ENCODE measurements around the gene SAMD11.
A peak's percentile ranks its signal among the peaks of the same experiment; 100 is the strongest.
"Not testable (repeated sequence)": the region's sequence is repeated elsewhere in the genome, so short reads cannot be mapped to it uniquely, and the experiment has no call there.

Gene SAMD11

GRCh38 chr1:978835-979743, 55.4 kb downstream of the SAMD11 start:
- no peak for DNase-seq

- DNase-seq: no peak
Measured at GRCh38 chr1:979744-980072, 56.0 kb downstream of the SAMD11 start.

GRCh38 chr1:980137-980571, 56.4 kb downstream of the SAMD11 start:
- DNase-seq: no peak

GRCh38 chr1:980602-981395, 57.1 kb downstream of the SAMD11 start:
- DNase-seq: no peak

GRCh38 chr1:981491-981954, 57.8 kb downstream of the SAMD11 start:
- no peak for DNase-seq

GRCh38 chr1:981955-982558, 58.3 kb downstream of the SAMD11 start, which contains the start of gene PERM1:
PERM1 (minus strand) TSS chr1:982093; CDS start chr1:981029, 1,064 bp downstream.
- DNase-seq: no peak

GRCh38 chr1:982765-983436, 59.2 kb downstream of the SAMD11 start:
- no peak for DNase-seq

GRCh38 chr1:983798-984475, 60.2 kb downstream of the SAMD11 start:
- DNase-seq: peak; percentile 69

DNA sequence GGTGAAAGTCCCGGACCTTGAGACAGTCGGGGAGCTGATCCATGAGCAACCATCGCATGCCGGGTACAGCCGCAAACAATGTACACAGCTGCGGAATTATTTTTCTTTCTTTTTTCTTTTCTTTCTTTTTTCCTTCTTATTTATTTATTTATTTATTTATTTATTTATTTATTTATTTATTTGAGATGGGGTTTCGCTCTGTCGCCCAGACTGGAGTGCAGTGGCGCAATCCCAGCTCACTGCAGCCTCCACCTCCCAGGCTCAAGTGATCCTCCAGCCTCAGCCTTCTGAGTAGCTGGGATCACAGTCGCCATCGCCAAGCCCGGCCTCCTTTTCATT, 60.7 kb downstream of the SAMD11 start:
- no peak for DNase-seq

DNA sequence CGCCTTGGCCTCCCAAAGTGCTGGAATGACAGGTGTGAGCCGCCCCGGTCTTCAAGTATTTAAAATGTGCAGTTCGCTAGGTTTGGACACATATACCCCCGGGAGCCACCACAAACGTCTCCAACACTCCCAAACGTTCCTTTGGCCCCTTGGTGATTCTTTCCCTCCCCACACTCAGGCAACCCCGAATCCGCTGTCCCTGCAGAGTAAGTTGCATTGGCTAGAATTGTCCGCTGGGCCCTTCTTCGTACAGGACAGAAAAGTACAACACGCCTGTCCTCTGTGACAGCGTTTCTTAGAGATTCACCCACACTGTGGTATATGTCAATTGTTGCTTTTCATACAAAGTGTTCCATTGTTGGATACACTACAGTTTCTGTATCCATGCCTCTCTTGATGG, 61.4 kb downstream of the SAMD11 start:
- no peak for DNase-seq

DNA sequence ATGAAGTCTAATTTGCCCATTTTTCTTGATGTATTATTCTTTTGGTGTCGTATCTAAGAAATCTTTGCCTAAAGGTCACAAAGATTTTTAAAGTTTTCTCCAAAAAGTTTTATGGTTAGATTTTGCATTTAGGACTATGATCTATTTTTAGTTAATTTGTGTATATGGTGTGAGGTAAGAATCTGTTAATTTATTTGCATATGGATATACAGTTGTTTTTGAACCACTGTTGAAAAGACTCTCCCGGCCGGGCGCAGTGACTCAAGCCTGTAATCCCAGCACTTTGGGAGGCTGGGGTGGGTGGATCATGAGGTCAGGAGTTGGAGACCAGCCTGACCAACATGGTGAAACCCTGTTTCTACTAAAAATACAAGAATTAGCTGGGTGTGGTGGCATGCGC, 64.3 kb downstream of the SAMD11 start:
- DNase-seq: not testable (repeated sequence)

DNA sequence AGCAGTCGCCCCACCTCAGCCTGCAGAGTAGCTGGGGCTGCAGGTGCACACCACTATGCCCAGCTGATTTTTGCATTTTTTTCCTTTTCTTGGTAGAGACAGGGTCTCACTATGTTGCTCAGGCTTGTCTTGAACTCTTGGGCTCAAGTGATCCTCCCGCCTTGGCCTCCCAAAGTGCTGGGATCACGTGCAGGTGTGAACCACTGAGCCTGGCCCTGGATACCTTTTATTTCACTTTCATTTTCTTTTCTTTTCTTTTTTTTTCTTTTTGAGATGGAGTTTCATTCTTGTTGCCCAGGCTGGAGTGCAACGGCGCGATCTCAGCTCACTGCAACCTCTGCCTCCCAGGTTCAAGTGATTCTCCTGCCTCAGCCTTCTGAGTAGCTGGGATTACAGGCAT, 67.6 kb downstream of the SAMD11 start:
- DNase-seq: not testable (repeated sequence)

DNA sequence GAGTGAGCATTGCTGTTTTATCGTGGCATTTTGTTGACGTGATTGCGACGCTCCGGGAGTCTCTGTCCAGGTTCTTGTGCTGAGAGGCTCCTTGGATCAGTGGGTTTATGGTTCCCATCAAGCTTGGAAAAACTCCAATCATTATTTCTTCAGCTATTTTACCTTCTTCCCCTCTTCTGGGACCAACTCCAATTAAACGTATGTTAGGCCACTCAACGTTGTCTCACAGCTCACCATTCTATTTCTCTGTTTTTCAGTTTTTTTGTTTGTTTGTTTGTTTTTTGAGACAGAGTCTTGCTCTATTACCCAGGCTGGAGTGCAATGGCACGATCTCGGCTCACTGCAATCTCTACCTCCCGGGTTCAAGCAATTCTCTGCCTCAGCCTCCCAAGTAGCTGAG, 68.2 kb downstream of the SAMD11 start:
- no peak for DNase-seq

DNA sequence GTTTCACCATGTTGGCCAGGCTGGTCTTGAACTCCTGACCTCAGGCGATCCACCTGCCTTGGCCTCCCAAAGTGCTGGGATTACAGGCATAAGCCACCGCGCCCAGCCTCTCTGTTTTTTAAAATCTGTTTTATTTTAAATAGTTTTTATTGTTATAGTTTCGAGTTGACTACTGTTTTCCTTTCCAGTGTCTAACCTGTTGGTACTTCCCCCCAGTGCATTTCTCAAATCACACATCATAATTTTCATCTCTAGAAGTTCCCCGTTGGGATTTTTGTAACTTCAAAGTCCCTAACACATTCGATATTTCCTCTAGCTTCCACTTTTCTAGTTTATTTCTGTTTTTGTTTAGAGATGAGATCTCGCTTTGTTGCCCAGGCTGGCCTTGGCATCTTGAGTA, 68.6 kb downstream of the SAMD11 start:
- no peak for DNase-seq

GRCh38 chr1:993379-993995, 69.8 kb downstream of the SAMD11 start:
- DNase-seq: no peak
